Testis (tissue), 3 donors: Measurements from ENCODE around the gene FBN2. TPM values are rescaled to one million over a fixed set of nuclear protein-coding genes. Genes with fewer than 3 reads are reported as not detected.

Source experiments
- DNase-seq: peaks from one replicate; pipeline ENCODE4 v3.0.0-alpha.2; 2019
- H3K27ac ChIP-seq, 2 donors: fragments of 200-600 bp; sonication (generic); one replicate each; pipeline ENCODE4 v1.5.1; 2019
- H3K27me3 ChIP-seq: fragments of 200-600 bp; sonication (generic); one replicate; pipeline ENCODE4 v1.5.1; 2019
- H3K36me3 ChIP-seq: fragments of 200-600 bp; sonication (generic); one replicate; pipeline ENCODE4 v1.5.1; 2017; ENCODE audit warnings: low read depth; ENCODE audit errors: missing control alignments
- H3K4me1 ChIP-seq: fragments of 200-600 bp; sonication (generic); one replicate; pipeline ENCODE4 v1.5.1; 2019
- H3K4me3 ChIP-seq, 2 donors: fragments of 200-600 bp; sonication (generic); one replicate each; pipeline ENCODE4 v1.5.1; 2017 to 2019
- H3K9me3 ChIP-seq: fragments of 200-600 bp; sonication (generic); one replicate; pipeline ENCODE4 v1.5.1; 2017
- POLR2A ChIP-seq: fragments of 450-650 bp; IDR thresholded peaks from one replicate; pipeline ENCODE4 v1.6.1; 2017; ENCODE audit warnings: antibody characterized with exemption, mild to moderate bottlenecking, moderate library complexity
- WGBS, 2 donors: methylation state at CpG; one replicate each; pipeline ENCODE4 v1.1.5; 2018; 5-methylcytosine and 5-hydroxymethylcytosine counted together
- intact Hi-C: fragments of 100-400 bp; cut with DNase I; formaldehyde crosslinking; loops from one replicate; pipeline ENCODE4 v1.15.1; 2023; ENCODE audit warnings: low total_unique reads
- polyA plus RNA-seq: library from polyadenylated mRNA; stranded (reverse); fragments of 350-450 nt; fragmentation: Illumina TruSeq; extraction: RNeasy Lipid Tissue Mini Kit (QIAGEN cat#74804); gene quantifications from one replicate; pipeline ENCODE4 v1.2.3, GENCODE V29; 2014; ENCODE audit warnings: low read depth, low replicate concordance; ENCODE audit not compliant: insufficient read depth
- total RNA-seq, 2 donors: library from RNA; depleted of rRNA; stranded (reverse); fragments of >200 nt; gene quantifications; one replicate each; pipeline ENCODE4 v1.2.3, GENCODE V29; 2016
- TF ChIP-seq, protein P1 (sequence below), 3 experiments: fragments of 450-650 bp in 2 of 3; fragments of 200-600 bp in 1 of 3; sonication (generic) in 1 of 3; IDR thresholded peaks; one replicate each; pipeline ENCODE4 v1.5.1; 2016 to 2019; ENCODE audit warnings: antibody characterized with exemption in 3 of 3, mild to moderate bottlenecking in 2 of 3, moderate library complexity in 1 of 3

The FBN2 gene
- total and polyA plus RNA-seq, 3 donors from 2014 or later, result 13.8 to 22.4 (median 17.5) TPM

DNA sequence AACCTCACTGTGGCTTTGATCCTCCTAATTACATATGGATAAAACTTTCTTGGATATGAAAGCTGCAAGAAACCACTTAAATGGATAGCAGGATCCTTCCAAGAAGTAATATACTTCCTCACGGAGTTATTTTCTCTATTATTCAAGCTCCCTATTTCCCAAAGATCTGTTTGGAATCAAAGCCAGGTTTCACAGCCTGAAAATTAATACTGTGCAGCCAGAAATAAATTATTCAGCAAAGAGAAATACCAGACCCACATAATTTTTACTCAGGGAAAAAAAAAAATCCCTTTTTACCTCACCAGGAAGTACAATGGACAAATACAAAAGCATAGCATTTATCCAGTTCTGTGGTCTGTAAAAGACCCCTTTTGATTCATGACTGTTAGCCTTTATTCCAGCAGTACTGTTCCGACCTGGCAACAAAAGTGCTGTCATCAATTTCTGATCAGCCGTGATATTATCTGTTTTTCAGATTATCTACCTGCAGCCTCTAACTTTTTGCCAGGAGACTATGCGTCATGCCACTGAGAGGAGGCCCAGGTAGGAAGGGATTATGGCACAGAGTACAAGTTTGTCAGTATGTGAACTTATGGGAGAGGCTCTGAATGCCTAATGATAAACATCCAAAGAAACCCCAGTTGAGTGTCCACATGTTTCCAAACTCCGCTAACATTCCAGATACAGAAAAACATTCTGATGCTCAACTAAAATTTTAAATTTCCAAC, 57.0 kb downstream of the FBN2 start:
- intact Hi-C loops, result no loop called here
- Histone ChIP-seq H3K27me3 (no peaks in the 10 kb centered on the region), H3K36me3 (no peaks in the 10 kb centered on the region), H3K4me1 (no peaks in the 10 kb centered on the region), H3K9me3 (no peaks in the 10 kb centered on the region), H3K27ac (no peak overlapping the region), H3K4me3 (no peak overlapping the region)
- 86 to 89% methylated on average over 5 of the region's 5 CpGs for WGBS, 2 donors
- no peak for TF ChIP-seq POLR2A
- TF ChIP-seq, protein P1, sequence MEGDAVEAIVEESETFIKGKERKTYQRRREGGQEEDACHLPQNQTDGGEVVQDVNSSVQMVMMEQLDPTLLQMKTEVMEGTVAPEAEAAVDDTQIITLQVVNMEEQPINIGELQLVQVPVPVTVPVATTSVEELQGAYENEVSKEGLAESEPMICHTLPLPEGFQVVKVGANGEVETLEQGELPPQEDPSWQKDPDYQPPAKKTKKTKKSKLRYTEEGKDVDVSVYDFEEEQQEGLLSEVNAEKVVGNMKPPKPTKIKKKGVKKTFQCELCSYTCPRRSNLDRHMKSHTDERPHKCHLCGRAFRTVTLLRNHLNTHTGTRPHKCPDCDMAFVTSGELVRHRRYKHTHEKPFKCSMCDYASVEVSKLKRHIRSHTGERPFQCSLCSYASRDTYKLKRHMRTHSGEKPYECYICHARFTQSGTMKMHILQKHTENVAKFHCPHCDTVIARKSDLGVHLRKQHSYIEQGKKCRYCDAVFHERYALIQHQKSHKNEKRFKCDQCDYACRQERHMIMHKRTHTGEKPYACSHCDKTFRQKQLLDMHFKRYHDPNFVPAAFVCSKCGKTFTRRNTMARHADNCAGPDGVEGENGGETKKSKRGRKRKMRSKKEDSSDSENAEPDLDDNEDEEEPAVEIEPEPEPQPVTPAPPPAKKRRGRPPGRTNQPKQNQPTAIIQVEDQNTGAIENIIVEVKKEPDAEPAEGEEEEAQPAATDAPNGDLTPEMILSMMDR (IDR thresholded peaks at IDR 0.05), result no peak
- DNase-seq, result no peak

DNA sequence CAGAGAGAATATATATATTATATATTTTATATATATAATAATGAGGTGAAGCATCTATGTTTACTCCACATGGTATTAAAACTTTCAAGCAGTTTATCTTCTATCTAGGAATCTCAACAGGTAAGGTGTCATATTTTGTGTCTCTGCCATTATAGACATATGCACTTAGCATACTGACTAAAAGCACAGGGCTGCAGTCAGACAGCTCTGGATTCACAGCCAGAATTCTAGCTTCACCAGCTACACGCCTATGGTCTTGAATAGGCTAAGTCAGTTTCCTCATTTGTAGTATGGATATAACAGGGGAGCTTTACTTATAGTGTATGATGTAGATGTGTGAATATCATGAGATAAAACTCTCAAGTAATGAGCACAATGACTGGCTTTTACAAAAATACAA, 57.9 kb downstream of the FBN2 start:
- no peak for DNase-seq
- intact Hi-C loops, result no loop called here
- WGBS, 2 donors, result 86 to 96% methylated on average over 1 of the region's 1 CpG

DNA sequence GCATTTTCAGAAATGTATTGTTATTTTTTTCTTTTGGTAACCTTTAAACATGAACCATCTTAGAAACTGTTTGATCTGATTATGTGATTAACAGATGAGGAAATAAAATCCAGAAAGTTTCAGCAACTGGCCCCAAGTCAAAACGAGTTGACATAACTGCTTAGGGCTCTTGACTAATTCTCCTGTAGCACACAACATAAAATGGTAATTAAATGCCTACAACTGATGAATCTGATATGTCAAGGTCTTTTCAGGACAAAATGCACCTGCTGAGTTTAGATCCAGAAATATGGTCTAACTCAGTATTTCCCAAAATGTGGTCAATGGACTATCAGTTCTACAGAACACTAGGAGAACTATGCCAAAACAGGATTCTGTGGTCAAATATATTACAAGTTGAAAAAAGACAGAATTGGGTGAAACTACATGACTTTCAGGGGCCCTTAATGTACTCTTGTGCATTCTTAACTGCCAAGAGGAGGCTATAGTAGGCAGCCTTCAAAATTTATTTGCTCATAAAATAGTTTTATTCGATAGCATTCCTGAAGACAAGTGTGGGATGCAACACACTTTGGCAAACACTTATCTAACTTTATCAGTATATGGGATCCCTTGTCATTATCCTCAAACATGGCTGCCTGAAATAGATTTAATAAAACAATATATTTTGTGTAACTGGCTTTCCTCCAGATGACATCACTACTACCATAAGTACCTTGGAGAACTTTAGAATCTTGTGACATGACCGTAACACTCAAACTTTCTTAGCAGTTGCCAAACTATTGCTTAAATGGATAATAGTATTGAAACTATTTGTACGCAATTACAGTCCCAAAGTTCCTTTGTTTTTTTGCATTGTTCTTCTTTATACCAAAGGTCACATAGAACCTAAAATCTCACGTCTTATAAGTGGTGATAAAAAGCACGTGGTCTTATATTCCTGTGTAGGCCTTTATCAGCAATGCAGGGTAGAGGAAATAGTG, 59.4 kb downstream of the FBN2 start:
- TF ChIP-seq POLR2A, result no peak
- TF ChIP-seq, protein P1 (IDR thresholded peaks at IDR 0.05), result no peak
- H3K9me3 ChIP-seq, result no peaks in the 10 kb centered on the region

More for the DNA sequence above, 57.9 kb downstream of the FBN2 start:
- Histone ChIP-seq H3K9me3 (no peaks in the 10 kb centered on the region), H3K27me3 (no peaks in the 10 kb centered on the region), H3K4me1 (no peaks in the 10 kb centered on the region), H3K4me3 (no peak overlapping the region), H3K36me3 (no peaks in the 10 kb centered on the region), H3K27ac (no peak overlapping the region)
- no peak for TF ChIP-seq POLR2A
- TF ChIP-seq, protein P1 (IDR thresholded peaks at IDR 0.05), result no peak

DNA sequence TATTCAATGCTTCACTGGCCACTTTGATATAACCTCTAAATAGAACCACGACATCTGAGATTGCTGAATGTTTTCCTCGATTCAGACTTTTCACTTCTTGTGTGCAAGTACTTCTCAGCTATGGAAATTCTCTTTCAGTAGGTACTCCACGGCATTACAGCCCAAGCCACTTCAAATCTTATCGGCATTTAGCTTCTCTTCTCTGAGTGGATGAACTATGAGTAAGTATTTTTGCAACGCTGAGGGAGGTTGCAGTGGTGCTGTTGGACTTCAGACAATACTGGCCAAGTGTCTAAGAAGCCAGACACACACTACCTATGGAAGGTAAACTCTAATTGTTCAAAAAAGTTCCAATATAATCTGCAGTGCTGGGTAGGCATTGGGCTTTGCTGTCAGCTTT, 60.1 kb downstream of the FBN2 start:
- no peaks in the 10 kb centered on the region for H3K36me3 ChIP-seq
- DNase-seq, result no peak
- H3K4me3 ChIP-seq, result no peak overlapping the region
- no peaks in the 10 kb centered on the region for H3K4me1 ChIP-seq
- H3K9me3 ChIP-seq, result no peaks in the 10 kb centered on the region
- TF ChIP-seq, protein P1 (IDR thresholded peaks at IDR 0.05), result no peak
- TF ChIP-seq POLR2A, result no peak
- H3K27me3 ChIP-seq, result no peaks in the 10 kb centered on the region
- no peak overlapping the region for H3K27ac ChIP-seq
- intact Hi-C loops, result no loop called here
- WGBS, 2 donors, result 90 to 97% methylated on average over 5 of the region's 5 CpGs

More for the DNA sequence above, 59.4 kb downstream of the FBN2 start:
- Histone ChIP-seq H3K4me1 (no peaks in the 10 kb centered on the region), H3K36me3 (no peaks in the 10 kb centered on the region), H3K27me3 (no peaks in the 10 kb centered on the region), H3K4me3 (no peak overlapping the region), H3K27ac (no peak overlapping the region)
- intact Hi-C loops, result no loop called here
- DNase-seq, result no peak
- WGBS, 2 donors, result 87 to 88% methylated on average over 6 of the region's 6 CpGs
